ENCODE data around the gene ATAD3B. TPM values are rescaled to one million over a fixed set of nuclear protein-coding genes. Genes with fewer than 3 reads are reported as not detected.

Gene ATAD3B
- polyA plus RNA-seq, 1 donor from 2014 or later: 57.2 TPM

DNA sequence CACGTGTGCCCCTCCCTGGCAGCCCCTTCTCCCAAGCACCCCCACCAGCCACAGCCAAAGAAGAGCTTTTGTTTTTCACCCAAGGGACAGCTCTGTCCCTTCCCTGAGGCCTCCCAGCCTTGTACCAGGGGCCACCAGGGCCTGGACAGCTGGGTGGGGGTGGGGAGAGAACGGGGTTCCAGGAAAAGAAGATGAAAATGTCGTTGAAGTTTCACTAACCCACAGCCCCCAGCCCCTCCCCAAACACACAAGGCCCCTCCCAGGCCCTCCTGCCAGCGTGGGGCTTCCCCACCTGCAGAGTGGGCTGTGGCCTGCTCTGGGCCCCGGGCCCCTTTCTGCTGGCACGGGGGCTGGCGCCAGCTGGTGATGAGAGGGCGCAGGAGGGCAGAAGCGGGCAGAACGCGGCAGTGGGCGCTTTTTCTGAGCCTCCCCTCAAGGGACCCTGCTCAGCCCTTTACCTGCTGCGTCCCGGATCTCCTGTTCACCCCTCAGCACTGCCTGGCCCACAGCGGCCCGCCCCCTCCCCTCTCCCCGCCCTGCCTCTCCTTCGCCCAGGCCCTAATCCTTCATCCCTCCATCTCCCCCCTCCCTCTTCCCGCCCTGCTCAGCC, 45.0 kb upstream of the ATAD3B start:
- Histone ChIP-seq H2AFZ (ENCODE audit: low read depth, low read length) (no peak overlapping the region), H3K4me3 (ENCODE audit: low read length) (no peak overlapping the region), H3K9me2 (ENCODE audit: insufficient read depth, low read length) (no peaks in the 10 kb centered on the region), H4K20me1 (ENCODE audit: insufficient read depth) (no peaks in the 10 kb centered on the region), H3K4me2 (ENCODE audit: low read length) (no peak overlapping the region), H3K27ac (ENCODE audit: low read length) (no peak overlapping the region), H3K36me3 (ENCODE audit: insufficient read depth, low read length) (no peaks in the 10 kb centered on the region), H3K9ac (ENCODE audit: low read length) (no peak overlapping the region), H3K27me3 (ENCODE audit: insufficient read depth, low read depth, low read length) (no peaks in the 10 kb centered on the region), H3K79me2 (replicated peaks; ENCODE audit: insufficient read depth, low read length) (no peaks in the 10 kb centered on the region), H3K9me3 (ENCODE audit: low read length) (no peaks in the 10 kb centered on the region), H3F3A (ENCODE audit: insufficient read depth, low read length, poor library complexity, severe bottlenecking) (no peaks in the 10 kb centered on the region)
- no peak for TF ChIP-seq CTCF (IDR thresholded peaks at IDR 0.05; ENCODE audit: poor library complexity, severe bottlenecking)
- TF ChIP-seq POLR2AphosphoS5 (IDR thresholded peaks at IDR 0.05): no peak
- no peak for TF ChIP-seq SMC3 (conservative IDR thresholded peaks at IDR 0.05; ENCODE audit: poor library complexity)
- TF ChIP-seq REST (IDR thresholded peaks at IDR 0.05; ENCODE audit: borderline replicate concordance): no peak
- TF ChIP-seq EP300 (conservative IDR thresholded peaks at IDR 0.05; ENCODE audit: poor library complexity, severe bottlenecking): no peak
- TF ChIP-seq RAD21 (conservative IDR thresholded peaks at IDR 0.05): no peak
- TF ChIP-seq MXI1 (conservative IDR thresholded peaks at IDR 0.05; ENCODE audit: poor library complexity, severe bottlenecking): no peak
- TF ChIP-seq EZH2 (IDR thresholded peaks at IDR 0.05; ENCODE audit: borderline replicate concordance, insufficient read depth, low read length, poor library complexity, severe bottlenecking): no peak
- TF ChIP-seq TAF1 (IDR thresholded peaks at IDR 0.05; ENCODE audit: low read depth): no peak

GRCh38 chr1:1427106-1427819, 44.3 kb upstream of the ATAD3B start:
- TF ChIP-seq EP300 (conservative IDR thresholded peaks at IDR 0.05; ENCODE audit: poor library complexity, severe bottlenecking) (no peak), POLR2AphosphoS5 (IDR thresholded peaks at IDR 0.05) (no peak), TAF1 (IDR thresholded peaks at IDR 0.05; ENCODE audit: low read depth) (no peak), REST (IDR thresholded peaks at IDR 0.05; ENCODE audit: borderline replicate concordance) (no peak), MXI1 (conservative IDR thresholded peaks at IDR 0.05; ENCODE audit: poor library complexity, severe bottlenecking) (no peak), EZH2 (IDR thresholded peaks at IDR 0.05; ENCODE audit: borderline replicate concordance, insufficient read depth, low read length, poor library complexity, severe bottlenecking) (no peak), SMC3 (conservative IDR thresholded peaks at IDR 0.05; ENCODE audit: poor library complexity) (no peak), RAD21 (conservative IDR thresholded peaks at IDR 0.05) (no peak), CTCF (IDR thresholded peaks at IDR 0.05; ENCODE audit: poor library complexity, severe bottlenecking) (no peak)
- no peaks in the 10 kb centered on the region for H3K27me3 ChIP-seq (ENCODE audit: insufficient read depth, low read depth, low read length)
- no peaks in the 10 kb centered on the region for H4K20me1 ChIP-seq (ENCODE audit: insufficient read depth)
- no peak overlapping the region for H2AFZ ChIP-seq (ENCODE audit: low read depth, low read length)
- no peaks in the 10 kb centered on the region for H3K79me2 ChIP-seq (replicated peaks; ENCODE audit: insufficient read depth, low read length)
- no peaks in the 10 kb centered on the region for H3F3A ChIP-seq (ENCODE audit: insufficient read depth, low read length, poor library complexity, severe bottlenecking)
- H3K4me3 ChIP-seq (ENCODE audit: low read length): peak overlapping the region; percentile 43
- H3K36me3 ChIP-seq (ENCODE audit: insufficient read depth, low read length): no peaks in the 10 kb centered on the region
- no peaks in the 10 kb centered on the region for H3K9me3 ChIP-seq (ENCODE audit: low read length)
- H3K4me2 ChIP-seq (ENCODE audit: low read length): no peak overlapping the region
- no peak overlapping the region for H3K27ac ChIP-seq (ENCODE audit: low read length)
- peak overlapping the region; percentile 56 for H3K9ac ChIP-seq (ENCODE audit: low read length)
- H3K9me2 ChIP-seq (ENCODE audit: insufficient read depth, low read length): no peaks in the 10 kb centered on the region
